ENCODE measurements around the gene CSNK1D. TPM values are rescaled to one million over a fixed set of nuclear protein-coding genes. Genes with fewer than 3 reads are reported as not detected.

The CSNK1D gene
- total RNA-seq, 4 donors from 2014 or later: 52.3 to 142 (median 58.8) TPM

DNA sequence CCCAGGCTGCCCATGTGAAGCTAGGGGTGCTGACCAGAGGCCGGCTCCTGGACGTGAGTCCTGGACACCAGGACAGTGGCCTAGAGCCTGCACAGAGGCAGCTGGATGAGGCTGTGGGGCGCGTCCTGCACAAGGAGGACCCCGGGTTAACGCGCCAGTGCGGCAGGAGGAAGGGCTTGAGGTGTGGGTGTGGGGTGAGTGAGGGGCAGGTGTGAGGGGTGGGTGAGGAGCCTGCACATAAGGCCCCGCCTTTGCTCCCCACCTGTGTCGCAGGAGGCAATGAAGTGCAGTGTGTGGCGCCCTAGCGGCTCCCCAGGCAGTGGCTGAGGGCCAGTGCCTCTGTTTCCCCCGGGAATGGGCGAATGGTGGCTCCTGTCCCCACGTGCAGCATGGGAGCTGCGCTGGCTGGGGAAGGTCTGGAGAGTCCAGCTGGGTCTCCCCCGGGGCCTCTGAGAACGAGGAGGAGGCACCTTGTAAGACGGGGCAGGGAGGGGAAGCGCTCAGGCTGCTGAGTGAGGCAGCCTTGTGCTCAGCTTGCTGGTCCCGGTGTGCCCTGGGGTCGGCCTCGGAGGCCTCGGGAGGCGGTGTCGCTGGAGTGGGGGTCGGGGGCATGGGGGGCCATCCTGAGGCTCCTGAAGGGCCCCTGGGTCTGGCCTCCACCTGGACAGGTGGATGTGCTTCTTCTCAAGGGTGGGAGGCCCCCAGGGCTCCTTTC is 40.7 kb upstream of the CSNK1D start:
- peaks cover 17% of the 10 kb centered on the region for H3K4me1 ChIP-seq
- no peak for TF ChIP-seq POLR2A (IDR thresholded peaks at IDR 0.05)
- TF ChIP-seq EP300 (IDR thresholded peaks at IDR 0.05): no peak
- TF ChIP-seq POLR2AphosphoS5 (IDR thresholded peaks at IDR 0.05): no peak
- TF ChIP-seq, protein P1, sequence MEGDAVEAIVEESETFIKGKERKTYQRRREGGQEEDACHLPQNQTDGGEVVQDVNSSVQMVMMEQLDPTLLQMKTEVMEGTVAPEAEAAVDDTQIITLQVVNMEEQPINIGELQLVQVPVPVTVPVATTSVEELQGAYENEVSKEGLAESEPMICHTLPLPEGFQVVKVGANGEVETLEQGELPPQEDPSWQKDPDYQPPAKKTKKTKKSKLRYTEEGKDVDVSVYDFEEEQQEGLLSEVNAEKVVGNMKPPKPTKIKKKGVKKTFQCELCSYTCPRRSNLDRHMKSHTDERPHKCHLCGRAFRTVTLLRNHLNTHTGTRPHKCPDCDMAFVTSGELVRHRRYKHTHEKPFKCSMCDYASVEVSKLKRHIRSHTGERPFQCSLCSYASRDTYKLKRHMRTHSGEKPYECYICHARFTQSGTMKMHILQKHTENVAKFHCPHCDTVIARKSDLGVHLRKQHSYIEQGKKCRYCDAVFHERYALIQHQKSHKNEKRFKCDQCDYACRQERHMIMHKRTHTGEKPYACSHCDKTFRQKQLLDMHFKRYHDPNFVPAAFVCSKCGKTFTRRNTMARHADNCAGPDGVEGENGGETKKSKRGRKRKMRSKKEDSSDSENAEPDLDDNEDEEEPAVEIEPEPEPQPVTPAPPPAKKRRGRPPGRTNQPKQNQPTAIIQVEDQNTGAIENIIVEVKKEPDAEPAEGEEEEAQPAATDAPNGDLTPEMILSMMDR (IDR thresholded peaks at IDR 0.05): no peak
- H3K27me3 ChIP-seq: peaks cover 65% of the 10 kb centered on the region
- H3K27ac ChIP-seq: no peak overlapping the region
- no peak for DNase-seq (ENCODE audit: low spot score in 2 of 2)
- 81% methylated on average over 20 of the region's 27 CpGs for WGBS
- H3K4me3 ChIP-seq: no peak overlapping the region
- H3K36me3 ChIP-seq: no peaks in the 10 kb centered on the region
- no peaks in the 10 kb centered on the region for H3K9me3 ChIP-seq

DNA sequence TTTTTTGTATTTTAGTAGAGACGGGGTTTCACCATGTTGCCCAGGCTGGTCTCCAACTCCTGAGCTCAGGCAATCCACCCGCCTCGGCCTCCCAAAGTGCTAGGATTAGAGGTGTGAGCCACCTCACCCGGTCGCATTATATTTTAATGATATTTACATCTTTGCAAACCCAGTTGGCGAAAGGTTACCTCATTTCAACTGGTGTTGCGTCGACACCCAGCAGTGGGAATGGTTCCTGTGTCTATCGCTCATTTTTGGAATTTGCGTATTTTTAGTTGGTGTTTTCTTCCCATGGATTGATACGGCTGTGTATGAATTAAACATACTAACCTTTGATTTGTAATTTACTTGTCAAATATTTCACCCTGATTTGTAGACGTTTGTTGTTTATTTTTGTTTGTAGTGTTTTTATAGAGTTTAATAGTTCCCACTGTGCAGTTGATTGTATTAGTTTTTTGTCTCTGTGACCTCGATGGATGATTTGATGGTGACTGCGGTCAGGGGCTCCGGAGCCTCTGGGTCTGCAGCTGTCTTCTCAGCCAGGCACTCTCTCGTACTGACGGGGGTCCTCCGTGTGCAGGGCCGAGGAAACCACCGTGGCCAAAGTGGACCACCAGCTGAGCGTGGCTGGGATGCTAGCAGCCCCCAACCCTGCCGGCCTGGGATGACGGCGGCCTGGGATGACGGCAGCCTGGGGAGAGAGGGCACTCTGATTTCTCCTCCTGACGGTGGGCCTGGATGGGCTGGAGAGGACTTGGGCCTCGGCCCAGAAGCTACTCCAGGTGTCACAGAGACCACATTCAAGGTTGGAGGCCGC is 39.9 kb upstream of the CSNK1D start:
- no peak for DNase-seq (ENCODE audit: low spot score in 2 of 2)
- no peak overlapping the region for H3K27ac ChIP-seq
- TF ChIP-seq POLR2AphosphoS5 (IDR thresholded peaks at IDR 0.05) (no peak), POLR2A (IDR thresholded peaks at IDR 0.05) (no peak), EP300 (IDR thresholded peaks at IDR 0.05) (no peak)
- TF ChIP-seq, protein P1 (IDR thresholded peaks at IDR 0.05): no peak
- H3K36me3 ChIP-seq: no peaks in the 10 kb centered on the region
- WGBS: 84% methylated on average over 27 of the region's 28 CpGs
- no peak overlapping the region for H3K4me3 ChIP-seq
- H3K9me3 ChIP-seq: no peaks in the 10 kb centered on the region
- peaks cover 66% of the 10 kb centered on the region for H3K27me3 ChIP-seq
- peaks cover 17% of the 10 kb centered on the region for H3K4me1 ChIP-seq

DNA sequence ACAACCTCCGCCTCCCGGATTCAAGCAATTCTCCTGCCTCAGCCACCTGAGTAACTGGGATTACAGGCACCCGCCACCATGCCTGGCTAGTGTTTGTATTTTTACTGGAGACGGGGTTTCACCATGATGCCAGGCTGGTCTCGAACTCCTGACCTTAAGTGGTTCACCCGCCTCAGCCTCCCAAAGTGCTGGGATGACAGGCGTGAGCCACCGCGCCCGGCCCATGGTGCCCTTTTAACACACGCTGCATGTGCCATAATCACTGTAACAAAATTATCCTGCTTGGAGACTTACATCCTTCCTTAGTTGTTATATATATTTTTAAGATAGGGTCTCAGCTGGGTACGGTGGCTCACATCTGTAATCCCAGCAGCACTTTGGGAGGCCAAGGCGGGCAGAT is 38.5 kb upstream of the CSNK1D start:
- Histone ChIP-seq H3K27me3 (peaks cover 63% of the 10 kb centered on the region), H3K27ac (no peak overlapping the region), H3K4me3 (no peak overlapping the region), H3K4me1 (peaks cover 17% of the 10 kb centered on the region), H3K9me3 (no peaks in the 10 kb centered on the region), H3K36me3 (no peaks in the 10 kb centered on the region)
- DNase-seq (ENCODE audit: low spot score in 2 of 2): no peak
- TF ChIP-seq POLR2A (IDR thresholded peaks at IDR 0.05) (no peak), EP300 (IDR thresholded peaks at IDR 0.05) (no peak), POLR2AphosphoS5 (IDR thresholded peaks at IDR 0.05) (no peak)
- TF ChIP-seq, protein P1 (IDR thresholded peaks at IDR 0.05): no peak
- WGBS: 92% methylated on average over 11 of the region's 13 CpGs

DNA sequence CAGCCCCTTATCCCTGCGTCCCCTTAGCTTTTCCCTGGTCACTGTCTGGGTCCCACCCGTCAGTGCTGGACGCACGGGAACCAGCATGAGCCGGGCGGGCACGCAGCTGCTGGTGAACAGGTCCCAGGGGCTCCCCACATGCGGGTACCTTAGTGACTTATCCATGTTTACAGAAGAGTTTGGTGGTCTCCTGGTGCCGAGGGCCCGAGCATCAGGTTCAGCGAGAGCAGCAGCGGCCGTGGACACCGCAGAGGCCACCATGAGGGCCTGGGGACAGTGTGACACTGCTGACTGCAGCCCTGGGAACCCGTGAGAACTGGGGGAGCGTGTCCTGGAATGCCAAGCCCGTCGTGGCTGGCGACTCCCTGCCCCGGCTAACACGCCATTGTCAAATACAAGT is 37.4 kb upstream of the CSNK1D start:
- no peak overlapping the region for H3K27ac ChIP-seq
- H3K4me1 ChIP-seq: peaks cover 13% of the 10 kb centered on the region
- no peak overlapping the region for H3K4me3 ChIP-seq
- 86% methylated on average over 16 of the region's 21 CpGs for WGBS
- DNase-seq (ENCODE audit: low spot score in 2 of 2): no peak
- no peaks in the 10 kb centered on the region for H3K9me3 ChIP-seq
- H3K36me3 ChIP-seq: no peaks in the 10 kb centered on the region
- TF ChIP-seq POLR2AphosphoS5 (IDR thresholded peaks at IDR 0.05) (no peak), EP300 (IDR thresholded peaks at IDR 0.05) (no peak), POLR2A (IDR thresholded peaks at IDR 0.05) (no peak)
- TF ChIP-seq, protein P1 (IDR thresholded peaks at IDR 0.05): no peak
- peaks cover 52% of the 10 kb centered on the region for H3K27me3 ChIP-seq

Data from suprapubic skin (tissue), 4 donors.